ENCODE results near the gene NTN1.

DNA sequence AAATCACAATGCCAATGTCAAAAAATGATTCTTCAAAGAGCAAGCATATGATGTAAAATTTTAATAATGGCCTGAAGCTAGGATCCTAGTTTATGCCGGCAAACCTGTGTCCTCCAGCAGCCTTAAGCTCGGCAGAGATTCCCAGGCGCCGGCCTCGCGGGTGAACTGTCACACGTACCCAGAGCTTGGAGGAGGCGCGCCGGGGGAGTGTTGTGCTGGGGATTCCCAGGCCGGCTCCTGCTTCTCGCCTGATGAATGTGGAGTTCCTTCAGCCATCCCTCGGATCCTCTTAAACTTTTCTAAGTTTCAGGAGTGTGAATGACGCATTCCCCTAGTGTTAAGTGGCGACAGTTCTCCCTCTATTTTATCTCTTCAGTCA is 19.1 kb upstream of the NTN1 start:
- TF ChIP-seq POLR2AphosphoS5 (IDR thresholded peaks at IDR 0.05; ENCODE audit: borderline replicate concordance, low read depth, low read length) (no peak), EZH2 (IDR thresholded peaks at IDR 0.05) (no peak), FOXP2 (optimal IDR thresholded peaks at IDR 0.05; ENCODE audit: control extremely low read depth, extremely low read length, insufficient read depth) (no peak)
